Measurements from ENCODE around the gene P2RY11.

P2RY11 gene

GRCh38 chr19:10149427-10149826 is 37.9 kb downstream of the P2RY11 start:
- H3K4me2 ChIP-seq (ENCODE audit: low read depth, low read length), result no peak overlapping the region

GRCh38 chr19:10151521-10151920 is 40.0 kb downstream of the P2RY11 start:
- Histone ChIP-seq H3F3A (ENCODE audit: insufficient read depth, low read length) (no peaks in the 10 kb centered on the region), H2AFZ (ENCODE audit: low read length) (no peak overlapping the region), H3K9me3 (replicated peaks; ENCODE audit: insufficient read depth, low read length) (no peaks in the 10 kb centered on the region), H3K79me2 (ENCODE audit: low read length) (peaks cover 61% of the 10 kb centered on the region), H3K4me3 (ENCODE audit: low read length) (no peak overlapping the region), H3K27ac (ENCODE audit: low read length) (no peak overlapping the region), H4K20me1 (ENCODE audit: insufficient read depth, low read length) (no peaks in the 10 kb centered on the region), H3K4me1 (ENCODE audit: low read length) (no peaks in the 10 kb centered on the region), H3K9ac (ENCODE audit: low read length) (no peak overlapping the region), H3K9me2 (replicated peaks; ENCODE audit: insufficient read depth, low read length) (no peaks in the 10 kb centered on the region), H3K4me2 (ENCODE audit: low read depth, low read length) (no peak overlapping the region), H3K27me3 (replicated peaks; ENCODE audit: insufficient read depth, low read length) (no peaks in the 10 kb centered on the region), H3K36me3 (replicated peaks; ENCODE audit: insufficient read depth, low read length) (peaks cover 29% of the 10 kb centered on the region; the same call in 1 of the 2 replicates)
- TF ChIP-seq CTCF (IDR thresholded peaks at IDR 0.05; ENCODE audit: low read length) (no peak), EZH2phosphoT487 (IDR thresholded peaks at IDR 0.05; ENCODE audit: low read length) (no peak), EZH2 (optimal IDR thresholded peaks at IDR 0.05; ENCODE audit: low read depth, low read length) (no peak)
- no peak for DNase-seq

More at GRCh38 chr19:10149427-10149826, 37.9 kb downstream of the P2RY11 start:
- Histone ChIP-seq H3K9me2 (replicated peaks; ENCODE audit: insufficient read depth, low read length) (no peaks in the 10 kb centered on the region), H3K36me3 (replicated peaks; ENCODE audit: insufficient read depth, low read length) (peaks cover 39% of the 10 kb centered on the region), H3K4me1 (ENCODE audit: low read length) (no peaks in the 10 kb centered on the region), H3K4me3 (ENCODE audit: low read length) (no peak overlapping the region), H3F3A (ENCODE audit: insufficient read depth, low read length) (no peaks in the 10 kb centered on the region), H3K79me2 (ENCODE audit: low read length) (peaks cover 64% of the 10 kb centered on the region), H2AFZ (ENCODE audit: low read length) (no peak overlapping the region), H3K27ac (ENCODE audit: low read length) (no peak overlapping the region), H3K9ac (ENCODE audit: low read length) (no peak overlapping the region), H3K9me3 (replicated peaks; ENCODE audit: insufficient read depth, low read length) (no peaks in the 10 kb centered on the region), H3K27me3 (replicated peaks; ENCODE audit: insufficient read depth, low read length) (no peaks in the 10 kb centered on the region), H4K20me1 (ENCODE audit: insufficient read depth, low read length) (no peaks in the 10 kb centered on the region)
- no peak for TF ChIP-seq EZH2phosphoT487 (IDR thresholded peaks at IDR 0.05; ENCODE audit: low read length)
- no peak for TF ChIP-seq EZH2 (optimal IDR thresholded peaks at IDR 0.05; ENCODE audit: low read depth, low read length)
- no peak for TF ChIP-seq CTCF (IDR thresholded peaks at IDR 0.05; ENCODE audit: low read length)
- DNase-seq, result no peak

- no peaks in the 10 kb centered on the region for H3F3A ChIP-seq (ENCODE audit: insufficient read depth, low read length)
- no peak overlapping the region for H2AFZ ChIP-seq (ENCODE audit: low read length)
- no peak overlapping the region for H3K4me3 ChIP-seq (ENCODE audit: low read length)
- H3K9ac ChIP-seq (ENCODE audit: low read length), result no peak overlapping the region
- H3K4me1 ChIP-seq (ENCODE audit: low read length), result no peaks in the 10 kb centered on the region
- H3K27me3 ChIP-seq (replicated peaks; ENCODE audit: insufficient read depth, low read length), result no peaks in the 10 kb centered on the region
- H3K9me2 ChIP-seq (replicated peaks; ENCODE audit: insufficient read depth, low read length), result no peaks in the 10 kb centered on the region
- TF ChIP-seq EZH2phosphoT487 (IDR thresholded peaks at IDR 0.05; ENCODE audit: low read length) (no peak), CTCF (IDR thresholded peaks at IDR 0.05; ENCODE audit: low read length) (no peak), EZH2 (optimal IDR thresholded peaks at IDR 0.05; ENCODE audit: low read depth, low read length) (no peak)
- H4K20me1 ChIP-seq (ENCODE audit: insufficient read depth, low read length), result no peaks in the 10 kb centered on the region
- H3K9me3 ChIP-seq (replicated peaks; ENCODE audit: insufficient read depth, low read length), result no peaks in the 10 kb centered on the region
- H3K4me2 ChIP-seq (ENCODE audit: low read depth, low read length), result no peak overlapping the region
- H3K36me3 ChIP-seq (replicated peaks; ENCODE audit: insufficient read depth, low read length), result peaks cover 25% of the 10 kb centered on the region
- H3K79me2 ChIP-seq (ENCODE audit: low read length), result peaks cover 64% of the 10 kb centered on the region
- DNase-seq, result no peak
- no peak overlapping the region for H3K27ac ChIP-seq (ENCODE audit: low read length)
Measured at GRCh38 chr19:10152100-10152499, 40.6 kb downstream of the P2RY11 start.
